HEK293 (cell line): ENCODE results near the gene KRT80.

Experiments
- CTCF ChIP-seq: fragments of 450-650 bp; formaldehyde crosslinking; IDR thresholded peaks from 2 replicates; pipeline ENCODE4 v1.5.1; 2016; ENCODE audit warnings: missing biosample characterization, missing genetic modification characterization
- ZBTB11 ChIP-seq: fragments of 450-650 bp; formaldehyde crosslinking; conservative IDR thresholded peaks from 2 replicates; pipeline ENCODE4 v1.5.1; 2016; ENCODE audit warnings: low read depth, missing biosample characterization, missing genetic modification characterization
- ZNF157 ChIP-seq: fragments of 450-650 bp; formaldehyde crosslinking; IDR thresholded peaks from 2 replicates; pipeline ENCODE4 v1.5.1; 2016; ENCODE audit warnings: missing biosample characterization, missing genetic modification characterization
- ZNF248 ChIP-seq: fragments of 450-650 bp; formaldehyde crosslinking; IDR thresholded peaks from 2 replicates; pipeline ENCODE4 v1.5.1; 2017; ENCODE audit warnings: missing biosample characterization, missing genetic modification characterization
- ZNF311 ChIP-seq: fragments of 450-650 bp; formaldehyde crosslinking; IDR thresholded peaks from 2 replicates; pipeline ENCODE4 v1.5.1; 2017; ENCODE audit warnings: missing biosample characterization, missing genetic modification characterization, borderline replicate concordance
- ZNF449 ChIP-seq: fragments of 450-650 bp; formaldehyde crosslinking; IDR thresholded peaks from 2 replicates; pipeline ENCODE4 v1.5.1; 2017; ENCODE audit warnings: missing biosample characterization, mild to moderate bottlenecking, missing genetic modification characterization, moderate library complexity

DNA sequence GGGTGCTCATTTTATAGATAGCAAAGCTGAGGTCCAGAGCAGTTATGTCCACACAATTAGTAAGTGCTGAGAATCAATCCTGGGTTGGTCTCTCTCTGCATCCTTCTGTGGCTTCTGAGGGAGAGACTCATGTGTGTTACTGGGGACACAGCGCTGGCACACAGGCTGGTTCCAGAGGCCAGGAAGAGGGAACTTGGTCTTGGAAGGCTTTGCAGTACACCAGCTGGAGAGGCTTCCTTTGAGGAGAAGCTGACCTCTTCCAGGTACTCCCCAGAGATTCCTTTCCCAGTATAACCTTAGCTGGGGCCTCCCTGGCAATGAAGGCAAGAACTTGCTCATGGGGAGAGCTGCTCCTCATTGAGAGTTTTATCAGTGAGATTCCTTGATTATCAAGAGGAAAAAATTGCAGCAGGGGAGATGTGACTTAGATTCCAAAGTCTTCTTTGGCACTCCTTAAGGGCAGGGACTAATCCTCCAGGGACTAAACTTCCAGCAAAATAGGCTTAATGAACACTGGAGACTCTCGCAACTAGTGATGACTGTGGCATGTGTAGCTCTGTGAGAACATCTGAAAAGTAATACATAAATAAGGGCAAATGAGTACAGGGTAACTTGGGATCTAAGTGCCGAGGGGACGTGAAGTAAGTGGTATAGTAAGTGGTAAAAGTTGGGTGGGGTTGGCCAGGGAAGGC is 13.9 kb upstream of the KRT80 start:
- TF ChIP-seq CTCF (tag by site-specific recombination) = no peak
- no peak for TF ChIP-seq ZNF449 (tag by site-specific recombination)
- TF ChIP-seq ZBTB11 (tag by site-specific recombination) = no peak
- no peak for TF ChIP-seq ZNF311 (tag by site-specific recombination)
- no peak for TF ChIP-seq ZNF248 (tag by site-specific recombination)
- peak; percentile 99 for TF ChIP-seq ZNF157
